Measurements from ENCODE around the gene RAB3B.

DNA sequence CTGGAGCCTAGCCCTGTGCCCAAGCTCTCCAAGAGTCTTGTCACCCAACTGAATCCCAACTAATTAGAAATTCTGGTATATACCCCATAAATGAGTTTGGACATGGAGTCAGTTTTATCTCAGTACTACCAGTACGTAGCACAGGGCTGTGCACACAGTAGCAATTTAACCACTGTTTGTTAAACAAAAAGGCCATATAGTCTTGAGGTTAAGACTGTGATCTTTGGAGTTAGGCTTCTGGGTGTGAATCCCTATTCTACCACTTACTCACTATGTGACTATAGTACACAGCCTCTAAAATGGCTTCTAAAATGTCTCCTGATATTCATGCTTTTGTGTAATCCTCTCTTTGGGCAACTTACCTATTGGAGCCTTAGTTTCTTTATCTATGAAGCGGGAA, 48.2 kb downstream of the RAB3B start:
- no peak for TF ChIP-seq CTCF (IDR thresholded peaks at IDR 0.05; ENCODE audit: low read depth, low read length)
- TF ChIP-seq EZH2phosphoT487 (IDR thresholded peaks at IDR 0.05; ENCODE audit: low read depth) = no peak

Data from OCI-LY3 (cell line).